KMS-11 (cell line): Measurements from ENCODE around the gene ABCC3.

Experiments
- H2AFZ ChIP-seq: fragments of 200-600 bp; sonication (generic); 2 replicates; pipeline ENCODE4 v1.6.1; 2016; ENCODE audit warnings: antibody characterized with exemption, mixed run types, low read depth
- H3K27ac ChIP-seq: fragments of 200-600 bp; sonication (generic); 2 replicates; pipeline ENCODE4 v1.6.1; 2016; ENCODE audit warnings: mild to moderate bottlenecking, mixed run types
- H3K27me3 ChIP-seq: fragments of 200-600 bp; sonication (generic); 2 replicates; pipeline ENCODE4 v1.6.1; 2017; ENCODE audit warnings: mild to moderate bottlenecking, low read depth, mixed run types, moderate library complexity; ENCODE audit not compliant: insufficient read depth
- H3K36me3 ChIP-seq: fragments of 200-600 bp; sonication (generic); 2 replicates; pipeline ENCODE4 v1.6.1; 2017; ENCODE audit warnings: mild to moderate bottlenecking, mixed run types; ENCODE audit not compliant: insufficient read depth
- H3K4me1 ChIP-seq: fragments of 200-600 bp; sonication (generic); 2 replicates; pipeline ENCODE4 v1.6.1; 2016; ENCODE audit warnings: mild to moderate bottlenecking, low read depth, mixed run types; ENCODE audit not compliant: poor library complexity, severe bottlenecking
- H3K4me2 ChIP-seq: fragments of 200-600 bp; sonication (generic); 2 replicates; pipeline ENCODE4 v1.7.0; 2016; ENCODE audit warnings: mild to moderate bottlenecking, mixed run types
- H3K4me3 ChIP-seq: fragments of 200-600 bp; sonication (generic); IDR thresholded peaks from 2 replicates; pipeline ENCODE4 v1.6.1; 2017; ENCODE audit warnings: low read depth, low read length, mixed read lengths; ENCODE audit not compliant: insufficient read depth
- H3K79me2 ChIP-seq: fragments of 200-600 bp; sonication (generic); 2 replicates; pipeline ENCODE4 v1.6.1; 2016; ENCODE audit warnings: low read depth, mixed run types; ENCODE audit not compliant: insufficient read depth
- H3K9ac ChIP-seq: fragments of 200-600 bp; sonication (generic); 2 replicates; pipeline ENCODE4 v1.6.1; 2016; ENCODE audit warnings: mild to moderate bottlenecking, mixed run types
- H4K20me1 ChIP-seq: fragments of 200-600 bp; sonication (generic); 2 replicates; pipeline ENCODE4 v1.6.1; 2016; ENCODE audit warnings: mild to moderate bottlenecking, mixed run types; ENCODE audit not compliant: insufficient read depth
- CTCF ChIP-seq: fragments of 200-600 bp; sonication (generic); conservative IDR thresholded peaks from 2 replicates; pipeline ENCODE4 v1.6.1; 2017; ENCODE audit warnings: low read depth, mild to moderate bottlenecking, antibody characterized with exemption, low read length, moderate library complexity, mixed read lengths

ABCC3 gene

DNA sequence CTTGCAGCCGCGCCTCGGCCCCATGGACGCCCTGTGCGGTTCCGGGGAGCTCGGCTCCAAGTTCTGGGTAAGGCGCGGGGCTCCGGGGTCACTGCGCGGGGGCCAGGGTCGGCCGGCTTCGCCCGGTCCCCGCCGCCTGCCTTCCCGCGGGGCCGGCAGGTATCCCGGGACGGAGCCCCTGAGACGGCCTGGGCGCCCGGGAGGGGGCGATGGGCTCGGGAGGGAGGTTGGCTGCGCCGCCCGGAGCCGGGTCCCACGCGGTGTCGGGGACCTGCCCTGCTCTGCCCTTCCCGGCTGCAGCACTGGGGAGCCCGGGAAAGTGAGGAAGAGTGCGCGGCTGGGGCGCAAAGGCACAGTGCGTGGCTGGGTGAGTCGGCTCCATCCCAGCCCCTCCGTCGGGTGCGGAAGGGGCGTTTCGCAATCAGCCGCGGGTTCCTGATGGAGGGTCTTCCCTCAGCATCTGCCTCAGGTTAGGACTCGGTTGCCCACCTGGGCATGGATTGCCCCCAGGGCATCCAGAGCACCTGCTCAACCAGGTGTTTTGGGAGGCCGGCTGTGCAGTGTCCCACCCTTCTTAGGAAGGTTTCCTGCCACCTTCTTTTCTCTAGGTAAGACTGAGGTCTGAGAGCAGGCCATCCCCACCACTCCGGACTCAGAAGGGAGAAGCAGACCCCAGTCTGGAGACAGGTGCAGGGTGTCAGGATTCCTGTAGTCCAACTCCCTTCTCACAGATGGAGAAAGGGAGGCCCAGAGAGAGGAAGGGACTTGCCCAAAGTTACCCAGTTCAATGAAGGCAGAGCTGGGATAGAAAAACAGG lies 442 bp downstream of the ABCC3 start:
- Histone ChIP-seq H3K4me3 (no peak overlapping the region), H2AFZ (no peak overlapping the region), H4K20me1 (no peaks in the 10 kb centered on the region), H3K9ac (no peak overlapping the region), H3K4me1 (no peaks in the 10 kb centered on the region), H3K4me2 (no peak overlapping the region), H3K27ac (no peak overlapping the region), H3K36me3 (no peaks in the 10 kb centered on the region), H3K27me3 (peaks cover 50% of the 10 kb centered on the region), H3K79me2 (no peaks in the 10 kb centered on the region)
- TF ChIP-seq CTCF = no peak

DNA sequence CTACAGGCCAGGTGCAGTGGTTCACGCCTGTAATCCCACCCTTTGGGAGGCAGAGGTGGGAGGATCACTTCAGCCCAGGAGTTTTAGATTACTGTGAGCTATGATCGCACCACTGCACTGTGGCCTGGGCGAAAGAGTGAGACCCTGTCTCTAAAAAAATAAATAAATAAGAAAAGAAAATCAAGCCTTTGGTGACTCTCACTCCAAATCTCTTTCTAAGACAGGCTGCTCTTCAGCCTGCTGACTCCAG lies 976 bp downstream of the ABCC3 start:
- Histone ChIP-seq H2AFZ (no peak overlapping the region), H3K27me3 (peaks cover 50% of the 10 kb centered on the region), H3K9ac (no peak overlapping the region), H3K79me2 (no peaks in the 10 kb centered on the region), H3K4me2 (no peak overlapping the region), H4K20me1 (no peaks in the 10 kb centered on the region), H3K27ac (no peak overlapping the region), H3K4me1 (no peaks in the 10 kb centered on the region), H3K36me3 (no peaks in the 10 kb centered on the region), H3K4me3 (no peak overlapping the region)
- no peak for TF ChIP-seq CTCF

DNA sequence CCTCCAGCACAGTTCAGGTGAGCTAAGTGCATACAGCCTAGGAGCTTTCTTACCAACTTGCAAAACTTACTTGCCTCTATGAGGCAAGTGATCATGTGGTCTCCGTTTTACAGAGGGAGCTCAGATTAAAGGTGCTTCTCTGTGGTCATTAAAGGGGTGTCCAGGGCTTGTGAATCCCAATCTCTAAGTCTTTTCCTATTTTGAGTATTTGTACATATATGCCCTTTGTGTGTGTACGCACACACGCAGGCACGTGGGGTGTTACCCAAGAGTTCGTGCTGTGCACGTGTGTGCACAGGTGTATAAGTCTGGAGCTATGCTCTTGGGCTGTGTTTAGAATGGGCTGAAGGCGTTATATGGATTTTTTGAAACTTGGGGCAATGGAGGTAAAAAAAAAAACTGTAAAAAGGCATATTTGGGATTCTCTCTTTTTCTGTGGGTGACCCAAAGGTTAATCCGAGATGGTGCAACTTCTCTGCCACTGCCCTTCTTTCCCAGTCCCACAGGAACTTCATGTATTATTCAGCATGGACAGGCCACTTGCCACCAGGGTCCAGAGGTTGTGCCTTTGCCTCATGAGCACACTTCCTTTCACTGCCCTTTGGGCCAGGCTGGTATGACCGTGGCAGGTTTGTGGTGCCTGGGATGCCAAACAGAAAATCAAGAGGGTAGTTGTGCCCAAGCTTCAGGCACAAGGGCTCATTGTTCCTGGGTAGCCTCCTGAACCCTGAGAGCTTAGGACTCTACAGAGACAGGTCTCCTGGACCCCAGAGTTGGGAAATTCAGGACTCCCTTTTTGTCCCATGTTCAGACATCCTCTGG lies 1.5 kb downstream of the ABCC3 start:
- no peak overlapping the region for H3K4me3 ChIP-seq
- no peak overlapping the region for H2AFZ ChIP-seq
- H3K27me3 ChIP-seq = peaks cover 44% of the 10 kb centered on the region
- no peaks in the 10 kb centered on the region for H3K4me1 ChIP-seq
- H3K4me2 ChIP-seq = no peak overlapping the region
- no peak for TF ChIP-seq CTCF
- no peak overlapping the region for H3K27ac ChIP-seq
- no peaks in the 10 kb centered on the region for H3K36me3 ChIP-seq
- no peaks in the 10 kb centered on the region for H3K79me2 ChIP-seq
- no peak overlapping the region for H3K9ac ChIP-seq
- H4K20me1 ChIP-seq = no peaks in the 10 kb centered on the region

- H3K36me3 ChIP-seq = no peaks in the 10 kb centered on the region
- H4K20me1 ChIP-seq = no peaks in the 10 kb centered on the region
- peaks cover 39% of the 10 kb centered on the region for H3K27me3 ChIP-seq
- H3K27ac ChIP-seq = no peak overlapping the region
- H3K4me1 ChIP-seq = no peaks in the 10 kb centered on the region
- no peaks in the 10 kb centered on the region for H3K79me2 ChIP-seq
- H3K9ac ChIP-seq = no peak overlapping the region
- TF ChIP-seq CTCF = no peak
- no peak overlapping the region for H3K4me2 ChIP-seq
- no peak overlapping the region for H3K4me3 ChIP-seq
- no peak overlapping the region for H2AFZ ChIP-seq
Measured at GRCh38 chr17:50636804-50637195, 2.1 kb downstream of the ABCC3 start.
